Activated CD4-positive, alpha-beta memory T cell treated with anti-CD3 and anti-CD28 coated beads for 36 hours (primary cell): Measurements from ENCODE around the gene ERCC6L2. TPM values are rescaled to one million over a fixed set of nuclear protein-coding genes. Genes with fewer than 3 reads are reported as not detected.

Experiments used
- CTCF ChIA-PET: fragments of 350-600 bp; sonication (Branson Sonifier 250); formaldehyde crosslinking; loops from one replicate; lab custom pipeline; 2021; ENCODE audit warnings: antibody characterized with exemption, inconsistent platforms; lab: Charles Lee
- POLR2A ChIA-PET: fragments of 350-600 bp; sonication (Branson Sonifier 250); formaldehyde crosslinking; loops from one replicate; lab custom pipeline; 2021; ENCODE audit warnings: antibody characterized with exemption; lab: Charles Lee
- DNase-seq: peaks from one replicate; pipeline ENCODE4 v3.0.0-alpha.2; 2020
- H3K27ac Mint-ChIP-seq: one replicate; pipeline ENCODE4 v1.8.0; 2021; ENCODE audit warnings: mixed read lengths
- H3K27me3 Mint-ChIP-seq: one replicate; pipeline ENCODE4 v1.8.0; 2021; ENCODE audit warnings: mixed read lengths
- H3K36me3 Mint-ChIP-seq: one replicate; pipeline ENCODE4 v1.8.0; 2021; ENCODE audit warnings: mixed read lengths
- H3K4me1 Mint-ChIP-seq: one replicate; pipeline ENCODE4 v1.8.0; 2021; ENCODE audit warnings: low read depth, mixed read lengths
- H3K4me3 Mint-ChIP-seq: one replicate; pipeline ENCODE4 v1.8.0; 2021; ENCODE audit warnings: mild to moderate bottlenecking, mixed read lengths
- H3K9me3 Mint-ChIP-seq: one replicate; pipeline ENCODE4 v1.8.0; 2021; ENCODE audit warnings: mixed read lengths
- intact Hi-C: fragments of 100-400 bp; cut with micrococcal nuclease; formaldehyde crosslinking; loops from one replicate; pipeline ENCODE4 v1.15.1; 2023
- total RNA-seq, 2 experiments: library from RNA; stranded (reverse); gene quantifications; one replicate each; pipeline ENCODE4 v1.2.3, GENCODE V29; 2021

The ERCC6L2 gene
- total RNA-seq, 2 experiments from 2014 or later, result 23.1 to 25.1 TPM

DNA sequence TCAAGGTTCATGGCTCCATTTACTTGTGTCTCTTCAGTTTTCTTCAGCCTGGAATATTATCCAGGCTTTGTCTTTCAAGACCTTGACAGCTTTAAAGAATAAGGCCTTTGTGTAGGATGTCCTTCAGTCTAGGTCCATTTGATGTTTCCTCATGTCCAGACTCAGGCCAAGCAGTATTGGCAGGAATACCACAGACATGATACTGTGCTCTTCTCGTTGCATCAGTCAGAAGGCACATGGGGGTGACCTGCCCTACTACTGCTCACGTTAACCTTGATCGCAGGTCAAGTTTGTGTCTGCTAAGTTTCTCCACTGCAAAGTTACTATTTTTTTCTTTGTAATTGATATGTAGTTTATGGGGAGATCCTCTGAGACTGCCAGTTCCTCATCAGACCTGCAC lies 88.2 kb downstream of the ERCC6L2 start:
- POLR2A ChIA-PET, result no interaction called here
- intact Hi-C loops, result no loop called here
- no peak overlapping the region for H3K27ac Mint-ChIP-seq
- H3K4me1 Mint-ChIP-seq, result no peaks in the 10 kb centered on the region
- CTCF ChIA-PET, result no interaction called here
- no peak for DNase-seq
- peaks cover 13% of the 10 kb centered on the region for H3K36me3 Mint-ChIP-seq
- H3K27me3 Mint-ChIP-seq, result no peaks in the 10 kb centered on the region
- no peak overlapping the region for H3K4me3 Mint-ChIP-seq
- H3K9me3 Mint-ChIP-seq, result peaks cover 10% of the 10 kb centered on the region

GRCh38 chr9:95966306-95966705 lies 90.8 kb downstream of the ERCC6L2 start:
- Mint-ChIP-seq H3K27me3 (no peaks in the 10 kb centered on the region), H3K9me3 (peaks cover 3% of the 10 kb centered on the region), H3K36me3 (peaks cover 6% of the 10 kb centered on the region), H3K4me1 (no peaks in the 10 kb centered on the region), H3K27ac (no peak overlapping the region), H3K4me3 (no peak overlapping the region)
- ChIA-PET POLR2A (no interaction called here), CTCF (no interaction called here)
- intact Hi-C loops, result no loop called here
- no peak for DNase-seq

GRCh38 chr9:95970317-95970716 lies 94.8 kb downstream of the ERCC6L2 start:
- Mint-ChIP-seq H3K4me3 (no peak overlapping the region), H3K27me3 (no peaks in the 10 kb centered on the region), H3K27ac (no peak overlapping the region), H3K36me3 (peaks cover 27% of the 10 kb centered on the region), H3K9me3 (peaks cover 2% of the 10 kb centered on the region), H3K4me1 (peaks cover 12% of the 10 kb centered on the region)
- CTCF ChIA-PET, result interaction anchor here (1.0 to 1.1 kb wide), 2 partner anchors 30 to 243 kb away, joined by 3 to 4 read pairs; no protein-coding TSS in a partner anchor
- intact Hi-C loops, result no loop called here
- POLR2A ChIA-PET, result no interaction called here
- no peak for DNase-seq

DNA sequence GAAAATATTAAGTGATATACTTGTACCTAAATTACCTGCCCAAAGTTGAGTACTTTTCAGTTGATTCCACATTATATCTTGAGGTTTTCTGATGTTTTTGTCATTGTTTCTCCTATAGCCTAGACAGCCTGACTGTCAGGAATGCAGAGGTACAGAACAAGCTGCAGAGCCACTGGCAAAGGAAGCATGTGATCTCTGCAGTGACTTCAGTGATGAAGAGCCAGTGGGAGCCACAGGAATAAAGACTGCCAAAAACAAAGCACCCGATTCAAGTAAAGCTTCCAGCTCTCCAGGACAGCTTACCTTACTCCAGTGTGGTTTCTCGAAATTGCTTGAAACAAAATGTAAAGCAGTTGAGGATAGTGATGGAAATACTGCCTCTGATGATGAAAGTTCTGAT lies 96.3 kb downstream of the ERCC6L2 start:
- H3K27me3 Mint-ChIP-seq, result no peaks in the 10 kb centered on the region
- no peak overlapping the region for H3K27ac Mint-ChIP-seq
- no peak overlapping the region for H3K4me3 Mint-ChIP-seq
- ChIA-PET CTCF (no interaction called here), POLR2A (no interaction called here)
- H3K4me1 Mint-ChIP-seq, result peaks cover 12% of the 10 kb centered on the region
- H3K36me3 Mint-ChIP-seq, result peaks cover 27% of the 10 kb centered on the region
- intact Hi-C loops, result no loop called here
- peaks cover 2% of the 10 kb centered on the region for H3K9me3 Mint-ChIP-seq
- DNase-seq, result no peak

- ChIA-PET POLR2A (no interaction called here), CTCF (no interaction called here)
- Mint-ChIP-seq H3K4me1 (peaks cover 14% of the 10 kb centered on the region), H3K27ac (no peak overlapping the region), H3K9me3 (peaks cover 2% of the 10 kb centered on the region), H3K4me3 (no peak overlapping the region), H3K36me3 (peaks cover 31% of the 10 kb centered on the region), H3K27me3 (no peaks in the 10 kb centered on the region)
- intact Hi-C loops, result no loop called here
- DNase-seq, result no peak
Observed at GRCh38 chr9:95974389-95974788, 98.9 kb downstream of the ERCC6L2 start.

- Mint-ChIP-seq H3K27ac (no peak overlapping the region), H3K9me3 (peaks cover 2% of the 10 kb centered on the region), H3K27me3 (no peaks in the 10 kb centered on the region), H3K4me1 (peaks cover 29% of the 10 kb centered on the region), H3K36me3 (peaks cover 28% of the 10 kb centered on the region), H3K4me3 (no peak overlapping the region)
- no peak for DNase-seq
- intact Hi-C loops, result no loop called here
- POLR2A ChIA-PET, result no interaction called here
- CTCF ChIA-PET, result no interaction called here
Observed at GRCh38 chr9:95977371-95977770, 101.9 kb downstream of the ERCC6L2 start.

DNA sequence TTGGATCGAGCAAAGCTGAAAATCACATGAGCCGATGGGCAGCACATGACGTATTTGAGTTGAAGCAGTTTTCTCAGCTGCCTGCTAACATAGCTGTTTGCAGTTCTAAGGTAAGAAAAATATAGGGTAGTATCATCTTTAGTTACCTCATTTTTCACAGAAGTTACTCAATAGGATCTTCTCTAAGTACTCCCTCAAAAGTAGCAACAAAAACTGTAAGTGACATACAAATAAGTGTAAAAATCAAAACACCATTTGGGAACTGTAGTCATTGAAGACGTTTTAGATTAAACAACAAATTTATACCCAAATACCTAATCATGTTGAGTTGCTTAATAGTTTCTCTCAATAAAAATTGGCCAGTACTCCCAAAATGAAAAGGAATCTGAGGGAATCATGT lies 102.6 kb downstream of the ERCC6L2 start:
- Mint-ChIP-seq H3K9me3 (no peaks in the 10 kb centered on the region), H3K27me3 (no peaks in the 10 kb centered on the region), H3K27ac (no peak overlapping the region), H3K36me3 (peaks cover 23% of the 10 kb centered on the region), H3K4me3 (no peak overlapping the region), H3K4me1 (peaks cover 29% of the 10 kb centered on the region)
- intact Hi-C loops, result no loop called here
- DNase-seq, result no peak
- POLR2A ChIA-PET, result no interaction called here
- CTCF ChIA-PET, result no interaction called here

DNA sequence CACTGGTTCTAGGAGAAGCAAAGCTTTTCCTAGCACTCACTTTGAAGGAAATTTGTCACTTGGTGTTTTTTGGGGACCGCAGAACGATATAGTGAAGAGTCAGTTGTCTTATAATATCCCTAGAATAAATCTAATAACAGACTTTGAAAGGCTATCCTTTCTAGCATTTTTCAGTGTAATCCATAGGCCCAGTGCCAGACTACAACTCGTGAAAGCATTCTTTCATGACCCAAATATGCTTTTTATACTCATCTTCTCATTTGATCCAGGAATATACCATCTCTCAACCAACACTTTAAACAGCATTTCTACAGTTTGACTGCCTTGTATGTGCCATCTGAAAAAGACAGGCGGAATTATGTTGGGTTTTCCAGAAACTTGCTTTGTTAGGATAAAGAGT lies 104.0 kb downstream of the ERCC6L2 start:
- Mint-ChIP-seq H3K36me3 (peaks cover 19% of the 10 kb centered on the region), H3K27ac (no peak overlapping the region), H3K4me1 (peaks cover 22% of the 10 kb centered on the region), H3K4me3 (no peak overlapping the region), H3K27me3 (no peaks in the 10 kb centered on the region), H3K9me3 (no peaks in the 10 kb centered on the region)
- no peak for DNase-seq
- intact Hi-C loops, result no loop called here
- ChIA-PET POLR2A (no interaction called here), CTCF (interaction anchor here (0.8 to 1.1 kb wide), 2 partner anchors 82 to 252 kb away, joined by 3 to 4 read pairs; no protein-coding TSS in a partner anchor)

GRCh38 chr9:95980262-95981125 lies 105.0 kb downstream of the ERCC6L2 start:
- Mint-ChIP-seq H3K4me3 (no peak overlapping the region), H3K27ac (no peak overlapping the region), H3K4me1 (peaks cover 19% of the 10 kb centered on the region), H3K27me3 (no peaks in the 10 kb centered on the region), H3K9me3 (no peaks in the 10 kb centered on the region), H3K36me3 (peaks cover 26% of the 10 kb centered on the region)
- CTCF ChIA-PET, result interaction anchor here (1.1 to 1.4 kb wide), 2 partner anchors 237 to 253 kb away, joined by 3 to 4 read pairs; no protein-coding TSS in a partner anchor
- POLR2A ChIA-PET, result no interaction called here
- DNase-seq, result no peak
- intact Hi-C loops, result no loop called here

GRCh38 chr9:95981761-95982390 lies 106.4 kb downstream of the ERCC6L2 start:
- Mint-ChIP-seq H3K27me3 (no peaks in the 10 kb centered on the region), H3K9me3 (no peaks in the 10 kb centered on the region), H3K4me1 (peaks cover 19% of the 10 kb centered on the region), H3K4me3 (no peak overlapping the region), H3K27ac (no peak overlapping the region), H3K36me3 (peaks cover 36% of the 10 kb centered on the region)
- POLR2A ChIA-PET, result no interaction called here
- intact Hi-C loops, result no loop called here
- CTCF ChIA-PET, result interaction anchor here (1.4 kb wide), 1 partner anchor 236 kb away, joined by 3 read pairs; no protein-coding TSS in a partner anchor
- DNase-seq, result no peak

- peaks cover 32% of the 10 kb centered on the region for H3K36me3 Mint-ChIP-seq
- no peaks in the 10 kb centered on the region for H3K27me3 Mint-ChIP-seq
- peaks cover 2% of the 10 kb centered on the region for H3K9me3 Mint-ChIP-seq
- ChIA-PET POLR2A (no interaction called here), CTCF (no interaction called here)
- DNase-seq, result no peak
- H3K4me3 Mint-ChIP-seq, result no peak overlapping the region
- H3K27ac Mint-ChIP-seq, result no peak overlapping the region
- peaks cover 15% of the 10 kb centered on the region for H3K4me1 Mint-ChIP-seq
- intact Hi-C loops, result no loop called here
Observed at GRCh38 chr9:95985440-95986055, 110.1 kb downstream of the ERCC6L2 start.

- CTCF ChIA-PET, result no interaction called here
- DNase-seq, result no peak
- H3K4me1 Mint-ChIP-seq, result peaks cover 12% of the 10 kb centered on the region
- H3K27me3 Mint-ChIP-seq, result no peaks in the 10 kb centered on the region
- intact Hi-C loops, result no loop called here
- POLR2A ChIA-PET, result no interaction called here
- peaks cover 2% of the 10 kb centered on the region for H3K9me3 Mint-ChIP-seq
- H3K4me3 Mint-ChIP-seq, result no peak overlapping the region
- peaks cover 27% of the 10 kb centered on the region for H3K36me3 Mint-ChIP-seq
- no peak overlapping the region for H3K27ac Mint-ChIP-seq
Observed at GRCh38 chr9:95989297-95989696, 113.8 kb downstream of the ERCC6L2 start.
